HG03135 (cell line): Measurements from ENCODE around the gene TEK.
"Not testable (repeated sequence)": the region's sequence is repeated elsewhere in the genome, so short reads cannot be mapped to it uniquely, and the experiment has no call there.

Experiments used
- ATAC-seq: cut with Tn5 transposase; IDR thresholded peaks from one replicate; pipeline ENCODE4 v1.9.1; 2021; ENCODE audit warnings: mild to moderate bottlenecking, moderate library complexity; ENCODE audit not compliant: unreplicated experiment

Gene TEK

DNA sequence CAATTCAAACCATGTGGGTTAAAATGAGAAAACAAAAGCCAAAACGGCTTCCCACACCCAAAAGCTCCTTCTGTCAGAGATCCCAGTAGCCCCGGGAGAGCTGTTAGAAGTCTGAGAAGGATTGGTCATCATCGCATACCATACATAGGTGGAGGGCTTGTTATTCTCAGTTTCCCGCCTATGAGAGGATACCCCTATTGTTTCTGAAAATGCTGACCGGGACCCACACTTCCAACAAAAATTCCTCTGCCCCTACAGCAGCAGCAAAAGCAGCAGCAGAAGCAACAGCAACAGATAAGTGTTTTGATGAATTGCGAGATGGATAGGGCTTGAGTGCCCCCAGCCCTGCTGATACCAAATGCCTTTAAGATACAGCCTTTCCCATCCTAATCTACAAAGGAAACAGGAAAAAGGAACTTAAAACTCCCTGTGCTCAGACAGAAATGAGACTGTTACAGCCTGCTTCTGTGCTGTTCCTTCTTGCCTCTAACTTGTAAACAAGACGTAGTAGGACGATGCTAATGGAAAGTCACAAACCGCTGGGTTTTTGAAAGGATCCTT is at the start of gene TEK:
TSS of gene TEK (plus strand) at position 245 of the 561 bp plus-strand sequence. CDS start 366 bp downstream, outside the sequence.
- ATAC-seq = no peak

DNA sequence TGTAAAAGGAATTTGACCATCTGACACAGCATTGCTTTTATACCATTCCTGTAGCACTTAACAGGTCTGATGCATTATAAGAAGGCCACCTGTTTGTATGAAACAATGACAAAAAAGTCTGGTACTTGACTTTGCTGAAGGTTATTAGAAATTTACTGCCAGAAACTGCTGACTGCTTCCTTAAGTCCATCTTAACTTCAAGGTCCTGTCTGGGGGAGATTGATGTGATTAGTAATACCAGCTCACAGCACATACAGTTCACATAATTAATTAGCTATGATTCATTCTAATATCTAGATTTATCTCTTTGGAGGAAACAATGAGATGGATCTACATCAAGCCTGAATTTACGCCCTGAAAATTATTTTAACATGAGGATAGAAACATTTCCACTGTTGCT is 49.6 kb upstream of the TEK start:
- no peak for ATAC-seq

DNA sequence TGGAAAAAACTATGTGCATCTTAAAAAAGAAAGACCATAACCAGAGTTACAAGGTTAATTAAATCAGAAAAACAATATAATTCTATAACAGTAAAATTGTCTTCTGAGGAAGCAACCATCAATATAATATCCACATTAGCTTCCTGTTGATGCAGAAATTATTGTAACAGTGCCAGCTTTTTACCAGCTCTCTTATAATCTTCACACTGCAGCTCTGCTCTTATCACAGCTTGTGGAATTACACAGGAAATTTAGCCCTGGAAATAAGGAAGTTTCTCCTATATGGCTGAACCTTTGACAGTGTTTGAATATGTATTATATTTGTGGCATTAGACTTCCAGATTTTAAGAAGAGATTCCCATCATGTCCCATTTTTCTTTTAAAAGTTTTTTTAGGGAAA is 49.1 kb upstream of the TEK start:
- no peak for ATAC-seq

DNA sequence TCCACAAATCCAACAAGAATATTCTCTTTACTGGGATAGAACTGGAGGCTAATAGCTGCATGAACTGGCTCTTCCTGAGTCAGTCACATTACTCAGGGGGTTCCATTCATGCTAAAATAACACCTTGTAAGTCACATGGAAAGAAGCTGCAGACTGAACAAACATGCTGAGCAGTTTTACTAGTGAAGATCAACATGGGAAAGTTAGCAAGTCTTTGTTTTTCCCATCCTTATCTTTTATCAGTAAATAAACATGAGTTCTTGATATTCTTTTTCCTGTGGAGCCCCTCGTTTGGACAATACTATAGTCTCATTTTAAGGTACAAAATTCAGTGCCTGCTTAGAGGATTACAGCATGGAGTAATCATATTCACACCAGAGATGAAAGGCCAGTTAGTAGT is 43.7 kb upstream of the TEK start:
- ATAC-seq = no peak

DNA sequence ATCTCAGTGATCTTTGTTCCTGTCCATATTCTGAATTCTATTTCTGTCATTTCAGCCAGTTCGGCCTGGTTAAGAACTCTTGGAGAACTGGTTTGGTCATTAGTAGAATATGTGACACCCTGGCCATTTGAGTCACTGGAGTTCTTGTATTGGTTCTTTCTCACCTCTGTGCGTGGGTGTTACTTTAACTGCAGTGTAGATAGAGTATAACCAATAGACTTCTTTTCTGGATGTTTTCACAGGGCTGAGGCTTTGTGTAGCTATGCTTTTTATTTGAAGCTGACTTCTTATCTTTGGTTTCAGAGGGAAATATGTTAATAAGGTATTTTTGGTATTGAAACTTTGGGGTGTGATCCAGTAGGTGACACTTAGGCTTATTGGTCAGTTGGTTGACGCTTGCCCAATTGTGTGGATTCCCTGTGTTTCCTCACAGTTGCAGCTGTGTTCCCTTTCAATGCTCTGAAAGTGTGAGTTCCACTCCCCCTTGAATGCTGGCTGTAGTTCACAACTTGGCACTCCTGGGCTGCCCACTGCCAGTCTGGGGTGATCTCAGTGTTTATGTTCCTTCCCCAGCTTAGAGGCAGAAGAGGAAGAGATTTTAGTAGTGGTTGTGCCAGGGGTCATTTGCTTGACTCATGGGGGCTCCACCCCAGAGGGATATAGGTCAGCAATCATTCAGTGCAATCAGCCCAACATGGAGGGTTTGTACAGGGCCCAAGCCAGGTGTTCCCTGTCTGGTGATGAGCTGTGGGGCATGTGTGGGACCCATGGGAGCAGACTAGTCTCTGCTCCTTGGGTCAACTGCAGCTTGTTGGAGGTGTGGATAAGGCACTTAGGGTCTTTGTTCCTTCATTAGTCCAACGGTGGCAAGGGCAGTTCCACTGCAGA is 34.9 kb upstream of the TEK start:
- ATAC-seq = no peak

DNA sequence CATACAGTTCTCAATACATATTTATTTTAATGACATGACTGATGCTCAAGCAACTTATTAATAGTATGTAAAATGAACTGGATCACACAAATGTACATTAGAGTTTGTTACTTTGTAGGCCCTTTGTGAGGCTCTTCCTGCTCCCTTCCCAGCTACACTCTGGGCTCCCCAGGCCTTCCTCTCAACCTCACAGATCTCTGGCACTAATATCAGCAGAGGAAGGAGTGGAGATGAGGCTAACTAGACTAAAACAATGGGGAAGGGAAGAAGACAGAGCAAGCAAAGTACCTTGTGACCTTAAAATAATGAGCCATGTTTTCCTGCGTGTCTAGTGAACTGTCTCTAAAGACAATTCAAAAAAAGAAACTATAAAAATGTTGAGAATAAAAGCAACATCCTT is 30.3 kb upstream of the TEK start:
- ATAC-seq = no peak

DNA sequence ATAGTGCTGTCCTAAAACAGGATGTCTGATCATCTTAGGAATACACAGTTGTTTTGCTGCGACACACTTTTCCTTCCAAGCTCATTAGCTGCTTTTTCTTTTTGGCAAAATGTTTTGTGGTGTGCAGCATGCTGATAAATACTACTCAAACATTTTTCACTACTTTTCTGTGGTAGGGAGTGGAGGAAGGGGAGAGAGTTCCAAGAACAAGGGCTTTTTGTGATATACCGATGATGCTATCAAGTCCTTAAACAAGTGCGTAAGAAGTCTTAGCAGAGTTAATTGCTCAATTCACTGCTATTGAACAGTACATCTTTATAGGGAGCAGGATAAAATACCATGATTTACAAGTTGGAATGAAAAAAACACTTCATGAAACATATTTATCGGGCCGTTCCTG is 23.6 kb upstream of the TEK start:
- ATAC-seq = no peak

DNA sequence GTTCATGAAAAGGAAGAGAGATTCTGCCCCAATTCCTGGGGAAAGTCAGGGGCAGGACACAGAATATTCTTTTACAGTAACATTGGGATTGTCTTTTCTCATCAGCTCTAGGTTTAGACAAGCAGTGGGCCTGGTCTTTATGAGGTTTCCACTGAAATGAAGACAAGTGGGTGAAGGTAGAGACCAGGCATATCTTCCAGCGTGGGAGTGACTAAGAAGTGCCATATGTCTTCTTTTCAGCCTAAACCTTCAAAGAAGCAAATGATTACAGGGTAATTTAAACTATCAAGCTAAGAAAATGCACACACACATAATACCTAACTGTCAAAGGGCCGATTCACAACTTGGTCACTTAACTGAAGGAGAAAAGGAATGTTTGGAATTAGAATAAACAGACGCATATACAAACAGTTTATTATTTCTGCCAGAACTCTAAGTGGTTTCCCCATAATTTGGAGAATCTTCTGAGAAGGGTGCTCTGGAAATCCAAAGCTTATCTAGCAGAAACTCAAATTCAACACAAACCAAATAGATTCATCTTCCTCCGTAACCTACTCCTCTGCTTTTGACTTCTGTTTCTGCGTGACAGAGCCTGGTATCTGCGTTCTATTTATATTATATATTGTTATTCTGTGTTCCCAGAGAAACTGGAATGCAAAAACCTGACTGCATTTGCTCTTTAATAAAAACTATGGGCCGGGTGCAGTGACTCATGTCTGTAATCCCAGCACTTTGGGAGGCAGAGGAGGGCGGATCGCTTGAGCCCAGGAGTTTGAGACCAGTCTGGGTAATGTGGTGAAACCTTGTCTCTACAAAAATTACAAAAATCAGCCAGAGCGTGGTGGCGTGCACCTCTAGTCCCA is 22.0 kb upstream of the TEK start:
- no peak for ATAC-seq

DNA sequence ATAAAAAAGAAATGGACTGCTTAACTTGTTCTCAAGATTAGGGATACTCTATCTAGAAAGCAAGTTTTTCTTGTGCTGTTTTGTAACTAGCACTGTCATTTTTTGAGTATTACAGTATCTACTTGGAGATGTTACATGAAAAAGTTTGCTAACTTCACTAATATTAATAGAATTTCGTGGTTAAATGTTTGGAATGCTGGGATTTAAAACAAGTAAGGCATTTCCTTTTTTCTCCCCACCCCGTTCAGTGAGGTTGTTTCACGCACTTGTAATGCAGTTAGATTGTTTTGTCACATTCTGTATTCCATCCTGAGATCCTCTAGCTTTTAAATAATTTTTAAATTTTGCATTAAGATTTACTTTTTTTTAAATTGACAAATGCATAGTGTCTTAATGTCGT is 20.0 kb upstream of the TEK start:
- ATAC-seq = no peak

DNA sequence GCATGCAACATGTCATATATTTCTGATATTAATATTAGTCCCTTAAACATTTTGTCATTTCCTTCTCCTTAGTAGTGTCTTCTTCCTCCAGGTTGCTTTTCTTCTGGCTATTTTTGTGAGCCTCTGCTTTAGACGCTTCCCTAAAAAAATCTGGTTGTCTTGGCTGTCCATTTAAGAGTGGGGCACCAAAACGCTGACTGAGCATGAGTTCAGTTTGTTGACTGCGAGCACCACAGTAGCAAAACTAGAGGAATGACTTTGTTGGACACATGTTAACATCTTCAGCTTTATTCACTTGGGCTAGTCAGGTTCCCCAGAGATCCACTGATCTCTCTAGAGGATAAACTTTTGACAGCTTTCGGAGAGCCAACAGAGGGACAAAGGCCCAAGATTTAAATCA is 19.3 kb upstream of the TEK start:
- no peak for ATAC-seq

DNA sequence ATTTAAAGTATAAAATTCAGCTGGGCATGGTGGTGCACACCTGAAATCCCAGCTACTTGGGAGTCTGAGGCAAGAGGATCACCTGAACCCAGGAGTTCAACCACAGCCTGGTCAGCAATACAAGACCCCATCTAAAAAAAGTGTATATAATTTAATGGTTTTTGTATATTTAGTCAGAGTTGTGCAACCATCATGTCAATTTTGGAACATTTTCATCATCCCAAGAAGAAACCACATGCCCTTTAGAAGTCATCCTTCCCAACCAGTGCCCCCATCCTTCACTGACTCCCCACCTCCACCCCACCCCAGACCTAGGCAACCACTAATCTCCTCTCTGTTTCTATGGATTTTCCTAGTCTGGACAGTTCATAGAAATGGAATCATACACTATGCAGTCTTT is 18.8 kb upstream of the TEK start:
- ATAC-seq = no peak

DNA sequence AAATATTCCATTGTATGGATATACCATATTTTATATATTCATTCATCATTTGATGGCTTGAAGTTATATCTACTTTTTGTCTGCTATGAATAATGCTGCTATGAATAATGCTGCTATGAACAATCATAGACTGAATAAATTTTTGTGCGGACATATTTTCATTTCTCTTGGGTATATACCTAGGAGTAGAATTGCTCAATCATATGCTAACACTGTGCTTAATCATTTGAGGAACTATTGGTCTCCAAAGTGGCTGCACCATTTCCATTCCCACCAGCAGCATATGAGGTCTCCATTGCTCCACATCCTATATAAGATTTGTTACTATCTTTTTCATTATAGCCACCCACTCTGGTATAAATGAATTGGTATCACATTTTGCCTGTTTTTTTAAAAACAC is 18.3 kb upstream of the TEK start:
- ATAC-seq = no peak

DNA sequence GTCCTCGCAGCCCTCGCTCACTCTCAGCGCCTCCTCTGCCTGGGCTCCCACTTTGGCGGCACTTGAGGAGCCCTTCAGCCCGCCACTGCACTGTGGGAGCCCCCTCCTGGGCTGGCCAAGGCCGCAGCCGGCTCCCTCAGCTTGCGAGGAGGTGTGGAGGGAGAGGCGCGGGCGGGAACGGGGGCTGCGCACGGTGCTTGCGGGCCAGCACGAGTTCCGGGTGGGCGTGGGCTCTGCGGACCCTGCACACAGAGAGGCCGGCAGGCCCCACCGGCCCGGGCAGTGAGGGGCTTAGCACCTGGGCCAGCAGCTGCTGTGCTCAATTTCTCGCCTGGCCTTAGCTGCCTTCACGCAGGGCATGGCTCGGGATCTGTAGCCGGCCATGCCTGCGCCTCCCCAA is 16.5 kb upstream of the TEK start:
- ATAC-seq = not testable (repeated sequence)

DNA sequence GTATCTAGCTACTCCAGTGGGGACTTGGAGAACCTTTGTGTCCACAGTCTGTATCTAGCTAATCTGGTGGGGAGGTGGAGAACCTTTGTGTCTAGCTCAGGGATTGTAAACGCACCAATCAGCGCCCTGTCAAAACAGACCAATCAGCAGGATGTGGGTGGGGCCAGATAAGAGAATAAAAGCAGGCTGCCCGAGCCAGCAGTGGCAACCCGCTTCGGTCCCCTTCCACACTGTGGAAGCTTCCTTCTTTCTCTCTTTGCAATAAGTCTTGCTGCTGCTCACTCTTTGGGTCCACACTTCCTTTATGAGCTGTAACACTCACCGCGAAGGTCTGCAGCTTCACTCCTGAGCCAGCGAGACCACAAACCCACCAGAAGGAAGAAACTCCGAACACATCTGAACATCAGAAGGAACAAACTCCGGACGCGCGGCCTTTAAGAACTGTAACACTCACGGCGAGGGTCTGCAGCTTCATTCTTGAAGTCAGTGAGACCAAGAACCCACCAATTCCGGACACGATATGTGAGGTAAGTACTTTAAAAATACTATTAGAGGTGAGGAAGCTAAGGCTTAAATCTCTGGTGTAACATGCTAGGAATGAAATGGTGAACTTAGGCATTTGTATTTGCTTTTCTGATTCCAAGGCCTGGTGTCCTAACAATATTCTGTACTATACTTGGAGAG is 15.5 kb upstream of the TEK start:
- ATAC-seq = not testable (repeated sequence)

DNA sequence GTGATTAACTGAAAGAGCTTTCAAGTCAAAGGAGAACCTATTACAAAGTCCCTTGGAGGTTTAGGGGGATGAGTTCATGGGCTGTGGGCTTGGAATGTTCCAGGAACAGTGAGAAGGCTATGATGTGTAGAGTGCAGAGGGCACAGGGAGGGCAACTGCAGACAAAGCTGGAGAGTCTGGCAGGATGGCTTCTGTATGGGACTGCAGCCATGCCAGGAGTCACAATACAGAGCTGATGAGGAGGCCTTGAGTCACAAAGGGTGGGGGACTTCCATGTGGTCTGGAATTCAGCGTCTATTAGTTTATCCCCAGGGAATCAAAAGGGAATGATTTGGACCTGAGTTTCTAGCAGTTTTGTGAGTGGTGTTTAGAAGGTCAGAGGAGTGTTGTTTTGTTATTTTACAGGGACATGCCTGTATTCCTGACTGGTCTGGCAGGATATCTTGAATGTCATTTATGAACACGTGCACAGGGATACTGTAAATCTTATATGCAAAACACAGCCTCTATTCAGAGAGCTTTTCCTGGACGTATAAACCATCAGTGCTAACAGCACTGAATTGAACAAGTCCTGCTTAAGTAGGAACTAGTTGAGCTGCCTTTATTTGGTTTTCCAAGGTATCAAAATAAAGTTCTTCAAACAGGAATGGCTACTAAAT is 14.3 kb upstream of the TEK start:
- ATAC-seq = no peak

DNA sequence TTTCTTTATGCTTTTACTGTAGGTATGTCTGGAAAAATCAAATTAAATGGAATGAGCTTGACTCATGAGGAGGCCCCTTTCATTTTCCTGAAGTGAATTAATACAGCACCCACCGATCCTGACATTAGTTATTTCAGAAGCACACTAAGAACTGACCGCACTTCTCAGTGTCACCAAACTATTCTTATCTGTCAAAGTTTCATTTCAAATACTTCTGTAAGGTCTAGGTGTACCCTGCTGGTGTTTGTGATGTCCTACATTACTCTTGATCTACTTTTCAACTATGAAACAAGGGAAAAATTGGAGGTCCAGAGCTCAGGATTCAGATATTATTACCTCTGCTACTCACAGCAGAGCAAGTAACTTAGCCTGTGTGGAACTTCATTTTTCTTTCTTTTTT is 1.8 kb upstream of the TEK start:
- no peak for ATAC-seq

DNA sequence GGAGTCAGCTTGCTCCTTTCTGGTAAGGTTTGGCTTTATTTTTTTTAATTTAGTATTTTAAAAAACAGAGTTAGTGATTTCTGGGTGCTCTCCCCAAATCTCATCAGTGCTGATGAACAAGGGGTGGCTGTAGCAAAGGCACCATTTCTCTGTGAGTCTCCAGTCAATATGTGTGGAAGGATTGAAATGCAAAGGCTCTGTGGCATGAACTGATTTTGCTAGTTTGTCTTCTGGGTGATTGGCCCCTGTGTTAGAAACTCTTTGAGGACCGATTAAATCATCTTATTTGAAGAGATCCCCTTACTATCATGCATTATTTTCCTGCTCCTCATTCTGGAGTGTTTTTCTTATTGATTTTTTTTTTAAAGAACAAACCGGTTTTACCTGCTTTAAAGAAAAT is 596 bp downstream of the TEK start:
- ATAC-seq = no peak

DNA sequence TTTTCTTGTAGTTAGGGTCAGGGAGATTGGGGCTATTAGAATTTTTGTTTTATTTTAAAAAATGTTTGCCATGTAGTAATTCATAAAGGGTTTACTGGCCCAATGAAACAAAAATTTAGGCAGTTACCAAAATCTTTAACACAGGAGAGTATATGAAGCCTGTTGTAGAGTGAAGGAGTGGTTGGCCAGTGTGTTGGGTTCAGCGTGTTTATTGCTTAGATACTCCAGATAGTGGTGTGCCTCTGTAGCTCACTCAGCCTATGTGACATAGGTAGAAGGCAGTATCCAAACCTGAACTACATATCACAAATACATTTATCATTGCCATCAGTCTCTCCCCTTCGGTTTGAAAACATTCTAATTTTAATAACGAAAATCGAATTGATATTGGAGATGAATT is 1.2 kb downstream of the TEK start:
- no peak for ATAC-seq

DNA sequence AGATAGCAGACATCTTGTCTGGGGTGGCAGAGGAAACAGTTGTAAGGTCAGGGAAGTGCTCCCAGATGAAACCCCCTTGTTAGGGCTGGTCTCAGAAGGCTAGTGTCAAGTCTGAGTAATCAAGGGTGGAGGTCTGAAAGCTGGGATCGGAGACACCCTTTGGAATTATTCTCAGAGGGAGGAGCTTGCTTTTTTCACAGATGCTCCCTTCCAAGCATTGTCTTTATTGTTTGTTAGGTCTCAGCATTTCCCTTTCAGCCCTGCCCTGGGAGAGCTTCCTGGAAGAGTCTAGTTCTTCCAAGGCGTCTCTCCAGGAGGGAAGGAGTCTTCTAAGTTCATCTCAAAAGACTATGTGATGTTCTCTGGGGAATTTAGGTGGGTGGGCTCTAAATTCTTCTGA is 3.2 kb downstream of the TEK start:
- no peak for ATAC-seq

DNA sequence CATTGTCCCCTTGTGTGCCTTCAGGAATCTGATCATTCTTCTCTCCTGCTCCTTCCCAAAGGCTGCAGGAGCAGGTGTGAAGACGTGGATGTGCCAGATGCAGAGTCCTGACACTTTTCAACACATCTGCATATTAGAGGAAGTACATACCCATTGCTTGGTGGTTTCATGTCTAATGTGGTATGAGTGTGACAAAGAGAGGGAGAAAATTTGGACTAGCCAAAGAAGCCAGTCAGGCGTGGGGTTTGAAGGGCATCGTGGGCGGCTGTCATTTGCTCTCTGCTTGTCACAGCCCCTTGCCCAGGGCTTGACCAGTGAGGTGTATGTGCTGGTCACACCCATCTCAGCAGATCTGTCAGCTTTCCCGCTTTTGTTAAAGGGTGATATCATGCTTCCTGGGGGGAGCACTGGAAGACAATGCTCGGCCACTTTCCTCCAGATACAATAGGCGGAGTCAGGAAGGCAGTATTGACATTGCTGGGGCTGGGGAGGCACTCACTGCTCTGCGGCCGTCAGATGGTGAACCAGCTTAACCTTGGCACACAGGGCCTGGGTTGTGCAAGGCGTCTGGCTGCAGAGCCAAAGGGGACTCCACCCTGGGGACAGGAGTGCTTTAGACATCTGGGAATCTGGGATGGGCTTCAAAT is 8.6 kb downstream of the TEK start:
- ATAC-seq = no peak
